HG03196 (cell line): ENCODE data around the gene G6PD.
"Not testable (repeated sequence)": the region's sequence is repeated elsewhere in the genome, so short reads cannot be mapped to it uniquely, and the experiment has no call there.

Experiments used
- ATAC-seq: cut with Tn5 transposase; IDR thresholded peaks from one replicate; pipeline ENCODE4 v1.9.1; 2021; ENCODE audit not compliant: unreplicated experiment

G6PD gene

GRCh38 chrX:154545673-154546274 lies 872 bp downstream of the G6PD start:
- ATAC-seq = no peak

- ATAC-seq = no peak
Observed at GRCh38 chrX:154542723-154543424, 3.8 kb downstream of the G6PD start.

GRCh38 chrX:154541896-154542722 lies 4.5 kb downstream of the G6PD start:
- no peak for ATAC-seq

DNA sequence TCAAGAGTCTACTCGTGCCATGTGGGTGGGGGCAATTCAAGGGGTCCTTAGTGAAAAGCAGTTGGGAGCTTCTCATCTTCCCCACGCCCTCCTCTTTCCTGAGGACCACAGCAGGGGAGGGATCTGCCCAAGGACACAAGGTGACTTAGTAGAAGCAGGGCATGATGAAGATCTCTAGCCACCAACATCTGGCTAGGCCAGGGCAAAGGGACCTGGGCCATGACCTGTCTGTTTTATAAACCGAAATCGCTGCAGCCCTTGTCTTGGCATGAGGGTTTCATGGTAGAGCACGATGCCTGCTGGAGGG lies 5.1 kb downstream of the G6PD start:
- ATAC-seq = no peak

DNA sequence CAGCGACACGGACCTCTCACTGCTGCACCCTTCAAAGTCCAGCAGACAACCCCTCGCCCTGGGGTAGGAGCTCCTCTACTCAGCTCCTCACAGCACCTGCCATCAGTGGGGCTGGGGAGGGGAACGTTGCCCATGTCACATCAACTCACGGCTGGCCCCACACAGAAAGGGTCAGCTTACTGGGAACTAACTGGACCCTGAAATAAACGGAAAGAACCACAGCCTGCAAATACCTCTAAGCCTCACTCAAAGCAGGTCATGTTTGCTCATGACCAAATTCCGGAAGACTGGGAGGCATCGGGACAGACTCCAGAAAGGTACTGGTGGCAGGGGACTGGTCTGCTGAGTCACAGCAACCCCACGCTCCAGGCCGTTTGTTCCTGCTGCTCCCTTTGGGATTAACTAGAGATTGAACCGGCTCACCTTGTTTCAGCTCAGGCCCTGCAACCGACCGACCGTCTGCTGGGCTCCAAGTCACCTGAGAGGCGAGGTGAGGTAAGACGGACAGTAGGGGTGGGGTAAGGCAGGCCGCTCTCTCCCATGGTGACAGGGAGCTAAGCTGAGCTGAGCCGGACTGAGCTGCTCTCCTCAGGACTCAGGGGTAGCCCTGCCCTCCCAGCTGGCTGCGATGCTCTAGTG lies 5.6 kb downstream of the G6PD start:
- ATAC-seq = no peak

DNA sequence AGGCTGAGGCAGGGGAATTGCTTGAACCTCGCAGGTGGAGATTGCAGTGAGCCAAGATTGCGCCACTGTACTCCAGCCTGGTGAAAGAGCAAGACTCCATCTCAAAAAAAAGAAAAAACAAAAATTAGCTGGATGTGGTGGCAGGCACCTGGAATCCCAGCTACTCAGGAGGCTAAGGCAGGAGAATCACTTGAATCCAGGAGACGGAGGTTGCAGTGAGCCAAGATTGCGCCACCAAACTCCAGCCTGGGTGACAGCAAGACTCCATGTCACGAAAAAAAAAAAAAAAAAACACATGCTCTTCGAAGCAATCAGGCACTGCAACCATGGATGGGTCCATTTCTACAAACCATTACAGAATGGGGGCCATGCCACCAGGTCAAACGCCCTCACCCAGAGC lies 6.3 kb downstream of the G6PD start:
- not testable (repeated sequence) for ATAC-seq

DNA sequence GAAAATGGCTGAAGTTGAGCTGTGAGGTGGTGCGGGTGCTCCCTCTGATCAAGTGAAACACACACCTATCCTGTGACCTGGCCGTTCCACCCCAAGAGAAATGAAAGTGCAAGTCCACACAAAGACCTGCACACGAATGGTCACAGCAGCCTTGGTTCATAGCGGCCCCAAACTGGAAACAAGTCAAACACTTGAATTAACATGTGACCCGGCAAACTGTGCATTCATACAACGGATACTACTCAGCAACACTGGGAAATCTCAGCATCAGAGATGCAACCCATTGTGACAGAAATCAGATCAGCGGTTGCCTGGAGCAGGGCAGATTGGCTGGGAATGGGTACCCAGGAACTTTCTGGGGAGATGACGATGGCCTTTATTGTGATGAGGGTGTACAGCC lies 7.6 kb downstream of the G6PD start:
- no peak for ATAC-seq

DNA sequence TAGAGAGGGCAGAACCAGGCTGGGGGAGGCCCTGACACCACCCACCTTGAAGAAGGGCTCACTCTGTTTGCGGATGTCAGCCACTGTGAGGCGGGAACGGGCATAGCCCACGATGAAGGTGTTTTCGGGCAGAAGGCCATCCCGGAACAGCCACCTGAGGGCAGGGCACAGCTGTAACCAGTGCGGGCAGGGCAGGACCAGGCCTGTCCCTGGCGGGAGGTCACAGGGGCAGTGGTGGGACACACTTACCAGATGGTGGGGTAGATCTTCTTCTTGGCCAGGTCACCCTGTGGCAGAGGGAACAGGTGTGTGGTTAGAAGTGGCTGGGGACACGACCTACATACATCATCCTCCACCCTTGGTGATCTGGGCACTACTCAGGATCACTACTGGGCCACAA lies 10.8 kb downstream of the G6PD start:
- ATAC-seq = no peak

GRCh38 chrX:154534526-154535322 lies 11.9 kb downstream of the G6PD start:
- peak; percentile 77 for ATAC-seq

DNA sequence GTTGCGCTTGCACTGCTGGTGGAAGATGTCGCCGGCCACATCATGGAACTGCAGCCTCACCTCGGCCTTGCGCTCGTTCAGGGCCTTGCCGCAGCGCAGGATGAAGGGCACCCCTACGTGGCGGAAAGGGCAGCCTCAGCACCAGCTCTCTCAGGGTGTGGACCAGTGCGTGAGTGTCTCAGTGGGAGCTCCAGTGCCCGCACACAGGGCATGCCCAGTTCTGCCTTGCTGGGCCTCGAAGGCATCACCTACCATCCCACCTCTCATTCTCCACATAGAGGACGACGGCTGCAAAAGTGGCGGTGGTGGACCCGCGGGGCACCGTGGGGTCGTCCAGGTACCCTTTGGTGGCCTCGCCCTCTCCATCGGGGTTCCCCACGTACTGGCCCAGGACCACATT lies 14.0 kb downstream of the G6PD start:
- no peak for ATAC-seq

DNA sequence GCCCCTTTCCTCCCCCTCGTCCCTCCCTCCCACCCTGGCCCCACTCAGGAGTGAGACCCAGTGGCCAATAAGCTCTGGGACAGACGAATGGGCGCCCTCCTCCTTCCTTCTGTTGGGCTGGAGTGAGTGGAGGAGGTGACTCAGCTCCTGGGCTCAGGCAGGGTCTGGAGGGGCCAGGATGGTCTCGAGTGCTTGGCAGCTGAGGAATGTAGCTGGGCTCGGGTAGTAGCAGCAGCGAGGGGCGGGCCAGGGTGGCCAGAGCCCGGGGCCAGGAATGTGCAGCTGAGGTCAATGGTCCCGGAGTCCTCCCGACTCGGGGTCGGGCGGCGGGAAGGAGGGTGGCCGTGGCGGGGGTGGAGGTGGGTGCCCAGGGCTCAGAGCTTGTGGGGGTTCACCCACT lies 15.0 kb downstream of the G6PD start:
- ATAC-seq = no peak

- no peak for ATAC-seq
Observed at GRCh38 chrX:154530286-154530685, 16.4 kb downstream of the G6PD start.

- ATAC-seq = no peak
Observed at GRCh38 chrX:154529206-154529612, 17.4 kb downstream of the G6PD start.

GRCh38 chrX:154526901-154527675 lies 19.6 kb downstream of the G6PD start:
- ATAC-seq = peak; percentile 90

- no peak for ATAC-seq
Observed at GRCh38 chrX:154525606-154526490, 20.8 kb downstream of the G6PD start.

- no peak for ATAC-seq
Observed at GRCh38 chrX:154519389-154519788, 27.3 kb downstream of the G6PD start.

GRCh38 chrX:154517101-154517781 lies 29.4 kb downstream of the G6PD start:
- no peak for ATAC-seq

DNA sequence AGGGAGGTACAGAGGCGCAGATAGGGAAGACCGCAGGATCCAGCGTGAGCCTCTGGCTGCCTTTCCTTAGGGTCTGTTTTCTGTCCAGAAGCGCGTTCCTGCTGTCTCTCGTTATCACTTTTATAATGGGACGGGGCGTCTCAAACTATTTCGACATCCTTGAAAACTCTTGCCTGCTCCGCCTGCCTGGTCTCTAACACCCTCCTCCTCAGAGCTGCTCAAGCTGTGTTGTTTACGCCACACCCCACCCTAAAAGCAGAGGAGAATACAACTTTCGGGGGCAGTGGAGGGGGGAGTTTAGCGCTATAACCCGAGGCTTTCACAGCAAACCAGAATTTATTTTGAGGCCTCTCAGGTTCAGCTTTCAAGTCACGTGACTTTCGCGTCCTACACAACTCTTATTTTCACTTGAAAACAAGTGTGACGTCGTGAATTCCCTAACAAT lies 30.0 kb downstream of the G6PD start:
- ATAC-seq = no peak
